HepG2 (cell line): Measurements from ENCODE around the gene PRMT7. TPM values are rescaled to one million over a fixed set of nuclear protein-coding genes. Genes with fewer than 3 reads are reported as not detected.

ENCODE experiments used
- CENPT ChIP-seq: sonication (generic); formaldehyde crosslinking; IDR thresholded peaks from 2 replicates; pipeline ENCODE4 v1.8.0; 2022; ENCODE audit warnings: low read depth, mild to moderate bottlenecking, moderate library complexity, missing genetic modification reagents
- HNRNPLL ChIP-seq: fragments of 200-400 bp; formaldehyde crosslinking; IDR thresholded peaks from 2 replicates; pipeline ENCODE4 v1.6.1; 2017; ENCODE audit warnings: mild to moderate bottlenecking, low read depth, low read length; ENCODE audit not compliant: poor library complexity, severe bottlenecking
- RBM39 ChIP-seq: fragments of 200-400 bp; formaldehyde crosslinking; IDR thresholded peaks from one replicate; pipeline ENCODE4 v1.6.1; 2018; ENCODE audit warnings: antibody characterized with exemption, mild to moderate bottlenecking, low read depth, low read length; ENCODE audit not compliant: poor library complexity, severe bottlenecking
- ZBTB1 ChIP-seq: sonication (generic); formaldehyde crosslinking; IDR thresholded peaks from 2 replicates; pipeline ENCODE4 v1.4.0; 2020; ENCODE audit warnings: missing genetic modification reagents, borderline replicate concordance
- ZNF136 ChIP-seq: sonication (generic); formaldehyde crosslinking; IDR thresholded peaks from 2 replicates; pipeline ENCODE4 v1.8.1; 2022; ENCODE audit warnings: low read depth, mild to moderate bottlenecking, moderate library complexity, missing genetic modification reagents
- ZNF329 ChIP-seq: sonication (generic); formaldehyde crosslinking; IDR thresholded peaks from 2 replicates; pipeline ENCODE4 v1.9.0; 2021; ENCODE audit warnings: low read depth, mild to moderate bottlenecking, missing genetic modification reagents
- ZNF431 ChIP-seq: sonication (generic); formaldehyde crosslinking; IDR thresholded peaks from 2 replicates; pipeline ENCODE4 v1.9.0; 2022; ENCODE audit warnings: missing genetic modification reagents, low read depth, mild to moderate bottlenecking, borderline replicate concordance
- ZNF670 ChIP-seq: sonication (generic); formaldehyde crosslinking; IDR thresholded peaks from 2 replicates; pipeline ENCODE4 v1.8.0; 2022; ENCODE audit warnings: mild to moderate bottlenecking, missing genetic modification reagents, borderline replicate concordance
- ZNF747 ChIP-seq: sonication (generic); formaldehyde crosslinking; IDR thresholded peaks from 2 replicates; pipeline ENCODE4 v1.8.1; 2023; ENCODE audit warnings: missing genetic modification reagents, mild to moderate bottlenecking, borderline replicate concordance
- polyA plus RNA-seq, 8 experiments: library from polyadenylated mRNA; depleted of rRNA in 3 of 8; stranded (reverse) in 7 of 8; unstranded in 1 of 8; fragments of >200 nt; fragmentation: Illumina TruSeq in 4 of 8; extraction: Trizol in 4 of 8; gene quantifications; 2 replicates each; pipeline versions ENCODE4 v1.2.1 to v1.2.3, GENCODE V29; 2011 to 2016; ENCODE audit warnings: low read depth in 4 of 8, missing spikeins in 1 of 8, mixed read lengths in 1 of 8; ENCODE audit not compliant: insufficient read depth in 1 of 8
- total RNA-seq, 5 experiments: library from RNA; depleted of rRNA; stranded (reverse); fragments of >200 nt; fragmentation: Illumina TruSeq; extraction: Trizol; gene quantifications; 2 replicates each; pipeline ENCODE4 v1.2.3, GENCODE V29; 2016; ENCODE audit warnings: low read depth in 1 of 5
- TF ChIP-seq, protein P1 (sequence below): sonication (generic); formaldehyde crosslinking; IDR thresholded peaks from 2 replicates; pipeline ENCODE4 v1.5.0; 2020; ENCODE audit warnings: mild to moderate bottlenecking, missing genetic modification reagents, borderline replicate concordance
- TF ChIP-seq, protein P2 (sequence below): sonication (generic); formaldehyde crosslinking; IDR thresholded peaks from 2 replicates; pipeline ENCODE4 v1.9.0; 2021; ENCODE audit warnings: mild to moderate bottlenecking, missing genetic modification reagents
- TF ChIP-seq, protein P3 (sequence below): IDR thresholded peaks from 2 replicates; pipeline ENCODE4 v1.6.1; 2016; ENCODE audit warnings: mild to moderate bottlenecking

The PRMT7 gene
- total and polyA plus RNA-seq, 2 of the 13 experiments (the other 11 are each of a cell fraction or from before 2014, with no cell fraction given) = 47.5 to 55.0 TPM

DNA sequence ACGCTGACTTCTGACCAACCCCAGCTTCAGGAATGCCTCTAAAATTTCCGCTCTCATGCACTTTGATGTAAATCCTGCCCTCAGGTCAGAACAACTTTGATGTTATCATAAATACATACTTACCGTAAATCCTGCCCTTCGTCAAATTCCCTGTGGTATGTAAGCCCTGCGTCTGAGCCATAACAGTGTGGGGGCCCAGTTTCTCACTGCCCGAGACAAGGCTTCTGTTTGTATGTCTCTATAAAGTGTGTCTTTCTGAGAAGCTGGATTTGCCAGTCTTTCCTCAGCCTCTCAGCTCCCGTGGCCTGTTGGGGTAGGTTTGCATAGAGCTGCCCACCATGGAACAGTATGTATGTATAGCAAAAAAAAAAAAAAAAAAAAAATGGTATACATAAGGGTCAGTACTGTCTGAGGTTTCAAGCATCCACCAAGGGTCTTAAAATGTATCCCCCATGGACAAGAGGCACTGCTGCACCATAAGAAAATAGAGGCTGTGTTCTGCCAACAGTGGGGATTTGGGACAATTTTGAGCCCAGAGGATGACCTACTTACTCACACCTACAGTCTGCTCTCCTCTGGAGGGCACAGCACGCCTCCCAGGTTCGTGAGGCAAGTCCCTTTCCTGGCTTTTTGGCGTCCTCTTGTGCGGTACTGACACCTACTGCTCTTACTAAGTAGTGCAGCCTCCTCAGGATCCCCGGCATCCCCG is 17.5 kb downstream of the PRMT7 start (continued):
- TF ChIP-seq, protein P1, sequence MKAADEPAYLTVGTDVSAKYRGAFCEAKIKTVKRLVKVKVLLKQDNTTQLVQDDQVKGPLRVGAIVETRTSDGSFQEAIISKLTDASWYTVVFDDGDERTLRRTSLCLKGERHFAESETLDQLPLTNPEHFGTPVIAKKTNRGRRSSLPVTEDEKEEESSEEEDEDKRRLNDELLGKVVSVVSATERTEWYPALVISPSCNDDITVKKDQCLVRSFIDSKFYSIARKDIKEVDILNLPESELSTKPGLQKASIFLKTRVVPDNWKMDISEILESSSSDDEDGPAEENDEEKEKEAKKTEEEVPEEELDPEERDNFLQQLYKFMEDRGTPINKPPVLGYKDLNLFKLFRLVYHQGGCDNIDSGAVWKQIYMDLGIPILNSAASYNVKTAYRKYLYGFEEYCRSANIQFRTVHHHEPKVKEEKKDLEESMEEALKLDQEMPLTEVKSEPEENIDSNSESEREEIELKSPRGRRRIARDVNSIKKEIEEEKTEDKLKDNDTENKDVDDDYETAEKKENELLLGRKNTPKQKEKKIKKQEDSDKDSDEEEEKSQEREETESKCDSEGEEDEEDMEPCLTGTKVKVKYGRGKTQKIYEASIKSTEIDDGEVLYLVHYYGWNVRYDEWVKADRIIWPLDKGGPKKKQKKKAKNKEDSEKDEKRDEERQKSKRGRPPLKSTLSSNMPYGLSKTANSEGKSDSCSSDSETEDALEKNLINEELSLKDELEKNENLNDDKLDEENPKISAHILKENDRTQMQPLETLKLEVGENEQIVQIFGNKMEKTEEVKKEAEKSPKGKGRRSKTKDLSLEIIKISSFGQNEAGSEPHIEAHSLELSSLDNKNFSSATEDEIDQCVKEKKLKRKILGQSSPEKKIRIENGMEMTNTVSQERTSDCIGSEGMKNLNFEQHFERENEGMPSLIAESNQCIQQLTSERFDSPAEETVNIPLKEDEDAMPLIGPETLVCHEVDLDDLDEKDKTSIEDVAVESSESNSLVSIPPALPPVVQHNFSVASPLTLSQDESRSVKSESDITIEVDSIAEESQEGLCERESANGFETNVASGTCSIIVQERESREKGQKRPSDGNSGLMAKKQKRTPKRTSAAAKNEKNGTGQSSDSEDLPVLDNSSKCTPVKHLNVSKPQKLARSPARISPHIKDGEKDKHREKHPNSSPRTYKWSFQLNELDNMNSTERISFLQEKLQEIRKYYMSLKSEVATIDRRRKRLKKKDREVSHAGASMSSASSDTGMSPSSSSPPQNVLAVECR (CRISPR knock-in tag) = peak; percentile 65; the same call in 1 of the 2 replicates
- TF ChIP-seq ZNF670 (CRISPR knock-in tag) (no peak), ZNF747 (CRISPR knock-in tag) (no peak), HNRNPLL (no peak), RBM39 (no peak), ZBTB1 (CRISPR knock-in tag) (no peak), ZNF431 (CRISPR knock-in tag) (no peak), ZNF329 (CRISPR knock-in tag) (no peak), ZNF136 (CRISPR knock-in tag) (no peak), CENPT (no peak)
- TF ChIP-seq, protein P2, sequence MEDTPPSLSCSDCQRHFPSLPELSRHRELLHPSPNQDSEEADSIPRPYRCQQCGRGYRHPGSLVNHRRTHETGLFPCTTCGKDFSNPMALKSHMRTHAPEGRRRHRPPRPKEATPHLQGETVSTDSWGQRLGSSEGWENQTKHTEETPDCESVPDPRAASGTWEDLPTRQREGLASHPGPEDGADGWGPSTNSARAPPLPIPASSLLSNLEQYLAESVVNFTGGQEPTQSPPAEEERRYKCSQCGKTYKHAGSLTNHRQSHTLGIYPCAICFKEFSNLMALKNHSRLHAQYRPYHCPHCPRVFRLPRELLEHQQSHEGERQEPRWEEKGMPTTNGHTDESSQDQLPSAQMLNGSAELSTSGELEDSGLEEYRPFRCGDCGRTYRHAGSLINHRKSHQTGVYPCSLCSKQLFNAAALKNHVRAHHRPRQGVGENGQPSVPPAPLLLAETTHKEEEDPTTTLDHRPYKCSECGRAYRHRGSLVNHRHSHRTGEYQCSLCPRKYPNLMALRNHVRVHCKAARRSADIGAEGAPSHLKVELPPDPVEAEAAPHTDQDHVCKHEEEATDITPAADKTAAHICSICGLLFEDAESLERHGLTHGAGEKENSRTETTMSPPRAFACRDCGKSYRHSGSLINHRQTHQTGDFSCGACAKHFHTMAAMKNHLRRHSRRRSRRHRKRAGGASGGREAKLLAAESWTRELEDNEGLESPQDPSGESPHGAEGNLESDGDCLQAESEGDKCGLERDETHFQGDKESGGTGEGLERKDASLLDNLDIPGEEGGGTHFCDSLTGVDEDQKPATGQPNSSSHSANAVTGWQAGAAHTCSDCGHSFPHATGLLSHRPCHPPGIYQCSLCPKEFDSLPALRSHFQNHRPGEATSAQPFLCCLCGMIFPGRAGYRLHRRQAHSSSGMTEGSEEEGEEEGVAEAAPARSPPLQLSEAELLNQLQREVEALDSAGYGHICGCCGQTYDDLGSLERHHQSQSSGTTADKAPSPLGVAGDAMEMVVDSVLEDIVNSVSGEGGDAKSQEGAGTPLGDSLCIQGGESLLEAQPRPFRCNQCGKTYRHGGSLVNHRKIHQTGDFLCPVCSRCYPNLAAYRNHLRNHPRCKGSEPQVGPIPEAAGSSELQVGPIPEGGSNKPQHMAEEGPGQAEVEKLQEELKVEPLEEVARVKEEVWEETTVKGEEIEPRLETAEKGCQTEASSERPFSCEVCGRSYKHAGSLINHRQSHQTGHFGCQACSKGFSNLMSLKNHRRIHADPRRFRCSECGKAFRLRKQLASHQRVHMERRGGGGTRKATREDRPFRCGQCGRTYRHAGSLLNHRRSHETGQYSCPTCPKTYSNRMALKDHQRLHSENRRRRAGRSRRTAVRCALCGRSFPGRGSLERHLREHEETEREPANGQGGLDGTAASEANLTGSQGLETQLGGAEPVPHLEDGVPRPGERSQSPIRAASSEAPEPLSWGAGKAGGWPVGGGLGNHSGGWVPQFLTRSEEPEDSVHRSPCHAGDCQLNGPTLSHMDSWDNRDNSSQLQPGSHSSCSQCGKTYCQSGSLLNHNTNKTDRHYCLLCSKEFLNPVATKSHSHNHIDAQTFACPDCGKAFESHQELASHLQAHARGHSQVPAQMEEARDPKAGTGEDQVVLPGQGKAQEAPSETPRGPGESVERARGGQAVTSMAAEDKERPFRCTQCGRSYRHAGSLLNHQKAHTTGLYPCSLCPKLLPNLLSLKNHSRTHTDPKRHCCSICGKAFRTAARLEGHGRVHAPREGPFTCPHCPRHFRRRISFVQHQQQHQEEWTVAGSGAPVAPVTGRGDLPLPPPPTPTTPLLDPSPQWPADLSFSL (CRISPR knock-in tag) = no peak
- TF ChIP-seq, protein P3, sequence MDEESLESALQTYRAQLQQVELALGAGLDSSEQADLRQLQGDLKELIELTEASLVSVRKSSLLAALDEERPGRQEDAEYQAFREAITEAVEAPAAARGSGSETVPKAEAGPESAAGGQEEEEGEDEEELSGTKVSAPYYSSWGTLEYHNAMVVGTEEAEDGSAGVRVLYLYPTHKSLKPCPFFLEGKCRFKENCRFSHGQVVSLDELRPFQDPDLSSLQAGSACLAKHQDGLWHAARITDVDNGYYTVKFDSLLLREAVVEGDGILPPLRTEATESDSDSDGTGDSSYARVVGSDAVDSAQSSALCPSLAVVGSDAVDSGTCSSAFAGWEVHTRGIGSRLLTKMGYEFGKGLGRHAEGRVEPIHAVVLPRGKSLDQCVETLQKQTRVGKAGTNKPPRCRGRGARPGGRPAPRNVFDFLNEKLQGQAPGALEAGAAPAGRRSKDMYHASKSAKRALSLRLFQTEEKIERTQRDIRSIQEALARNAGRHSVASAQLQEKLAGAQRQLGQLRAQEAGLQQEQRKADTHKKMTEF = peak; percentile 33; the same call in 1 of the 2 replicates
